ENCODE measurements around the gene SETBP1.

Gene SETBP1

DNA sequence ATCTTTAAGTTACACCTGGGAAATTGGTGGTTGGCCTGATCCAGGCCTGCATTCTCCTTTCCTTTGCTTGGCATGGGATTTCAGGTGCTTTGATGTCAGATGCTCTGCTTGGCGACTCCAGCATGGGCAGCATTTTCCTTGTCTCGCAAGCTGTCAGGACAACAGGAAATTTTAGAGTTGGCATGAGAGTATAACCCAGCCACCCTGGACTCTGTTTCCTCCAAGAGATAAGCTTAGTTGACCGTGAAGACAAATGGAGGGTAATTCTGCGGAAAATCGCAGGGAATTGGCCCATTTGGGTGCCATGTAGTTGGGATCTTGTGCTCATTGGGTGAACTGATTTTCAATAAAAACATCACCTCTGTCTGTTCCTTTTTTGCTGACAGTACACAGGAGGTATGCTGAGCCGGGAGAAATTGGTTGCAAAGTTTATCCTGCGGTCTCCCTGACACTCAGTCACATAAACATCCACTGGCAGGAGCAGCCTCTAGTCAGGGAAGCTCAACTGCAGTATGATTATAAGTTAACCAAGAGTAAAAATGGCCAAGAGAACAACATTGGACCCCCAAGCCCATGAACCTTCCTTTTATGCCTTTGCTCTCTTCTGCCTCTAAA is 409.9 kb downstream of the SETBP1 start:
- no peaks in the 10 kb centered on the region for H3K4me1 ChIP-seq (ENCODE audit: insufficient read depth, insufficient read length)
- no peaks in the 10 kb centered on the region for H3K9me3 ChIP-seq (ENCODE audit: insufficient read depth, low read length)
- no peak for DNase-seq (ENCODE audit: low read depth, low spot score)
- H3K4me3 ChIP-seq (ENCODE audit: insufficient read length, low read depth), result no peak overlapping the region
- TF ChIP-seq ZNF274 (IDR thresholded peaks at IDR 0.05; ENCODE audit: low read depth, low read length), result no peak
- no peak for TF ChIP-seq YY1 (IDR thresholded peaks at IDR 0.05; ENCODE audit: insufficient read depth, insufficient read length)
- TF ChIP-seq SUZ12 (IDR thresholded peaks at IDR 0.05; ENCODE audit: extremely low read depth, insufficient read depth, insufficient read length), result no peak
- no peaks in the 10 kb centered on the region for H3K36me3 ChIP-seq (ENCODE audit: insufficient read depth, insufficient read length, low read length)
- H3K27me3 ChIP-seq (ENCODE audit: insufficient read depth, insufficient read length), result no peaks in the 10 kb centered on the region
- H3K9ac ChIP-seq (ENCODE audit: insufficient read length, low read depth), result no peak overlapping the region

DNA sequence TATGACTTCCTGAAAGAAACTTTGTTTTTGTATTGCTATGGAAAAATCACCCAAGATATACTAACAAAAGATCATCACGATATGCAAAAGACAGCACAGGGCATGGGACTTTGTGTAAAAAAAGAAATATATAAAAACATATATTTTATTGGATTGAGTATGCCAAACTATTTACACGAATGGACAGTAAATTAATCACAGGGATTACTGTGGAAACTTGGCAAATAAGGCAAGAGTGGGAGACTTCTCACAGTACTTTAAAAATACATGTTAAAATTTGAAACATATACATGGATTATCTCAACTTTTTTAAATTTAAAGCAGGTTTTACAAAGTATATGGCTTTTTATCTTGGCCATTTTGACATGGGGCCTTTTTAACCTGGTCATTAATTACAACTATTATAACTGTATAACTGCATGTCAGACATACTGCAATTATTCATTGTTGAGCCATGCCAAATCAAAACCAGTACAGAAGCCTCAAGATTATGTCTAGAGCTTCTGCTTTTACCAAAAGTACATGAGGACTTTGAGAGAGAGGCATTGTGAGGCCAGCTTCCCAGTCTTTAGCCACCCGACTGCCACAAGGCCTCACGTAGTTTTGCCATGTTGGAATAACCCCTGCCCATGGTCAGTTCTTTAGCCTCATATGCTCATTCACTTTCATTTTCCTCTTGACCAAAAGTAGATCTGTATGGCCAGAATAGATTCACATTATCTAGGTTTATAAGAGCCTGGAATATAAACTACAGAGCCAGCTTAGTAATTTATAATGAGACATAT is 419.8 kb downstream of the SETBP1 start:
- Histone ChIP-seq H3K4me3 (ENCODE audit: insufficient read length, low read depth) (no peak overlapping the region), H3K36me3 (ENCODE audit: insufficient read depth, insufficient read length, low read length) (no peaks in the 10 kb centered on the region), H3K9me3 (ENCODE audit: insufficient read depth, low read length) (no peaks in the 10 kb centered on the region), H3K4me1 (ENCODE audit: insufficient read depth, insufficient read length) (no peaks in the 10 kb centered on the region), H3K27me3 (ENCODE audit: insufficient read depth, insufficient read length) (no peaks in the 10 kb centered on the region), H3K9ac (ENCODE audit: insufficient read length, low read depth) (no peak overlapping the region)
- TF ChIP-seq SUZ12 (IDR thresholded peaks at IDR 0.05; ENCODE audit: extremely low read depth, insufficient read depth, insufficient read length) (no peak), YY1 (IDR thresholded peaks at IDR 0.05; ENCODE audit: insufficient read depth, insufficient read length) (no peak), ZNF274 (IDR thresholded peaks at IDR 0.05; ENCODE audit: low read depth, low read length) (no peak)
- no peak for DNase-seq (ENCODE audit: low read depth, low spot score)

DNA sequence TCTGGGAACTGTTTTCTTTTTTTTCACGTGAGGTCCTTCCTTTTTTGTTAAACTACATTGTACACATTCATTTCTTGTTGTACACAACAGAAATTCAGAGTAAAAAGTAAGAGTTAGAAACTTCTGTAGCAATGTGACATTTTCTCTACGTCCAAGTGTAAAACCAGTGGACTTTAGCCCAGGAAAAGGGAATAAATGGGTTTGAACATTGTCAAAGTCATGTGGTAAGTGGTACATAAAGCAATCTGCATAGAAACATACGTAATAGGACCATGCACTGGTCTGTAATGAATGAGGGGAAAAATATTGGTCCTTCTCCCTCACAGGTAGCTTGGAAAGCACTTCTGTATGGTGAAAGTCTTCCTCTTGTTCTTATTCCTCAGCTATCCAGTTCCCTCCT is 421.4 kb downstream of the SETBP1 start:
- TF ChIP-seq ZNF274 (IDR thresholded peaks at IDR 0.05; ENCODE audit: low read depth, low read length) (no peak), SUZ12 (IDR thresholded peaks at IDR 0.05; ENCODE audit: extremely low read depth, insufficient read depth, insufficient read length) (no peak), YY1 (IDR thresholded peaks at IDR 0.05; ENCODE audit: insufficient read depth, insufficient read length) (no peak)
- Histone ChIP-seq H3K36me3 (ENCODE audit: insufficient read depth, insufficient read length, low read length) (no peaks in the 10 kb centered on the region), H3K4me1 (ENCODE audit: insufficient read depth, insufficient read length) (no peaks in the 10 kb centered on the region), H3K27me3 (ENCODE audit: insufficient read depth, insufficient read length) (no peaks in the 10 kb centered on the region), H3K4me3 (ENCODE audit: insufficient read length, low read depth) (no peak overlapping the region), H3K9ac (ENCODE audit: insufficient read length, low read depth) (no peak overlapping the region), H3K9me3 (ENCODE audit: insufficient read depth, low read length) (no peaks in the 10 kb centered on the region)
- no peak for DNase-seq (ENCODE audit: low read depth, low spot score)

DNA sequence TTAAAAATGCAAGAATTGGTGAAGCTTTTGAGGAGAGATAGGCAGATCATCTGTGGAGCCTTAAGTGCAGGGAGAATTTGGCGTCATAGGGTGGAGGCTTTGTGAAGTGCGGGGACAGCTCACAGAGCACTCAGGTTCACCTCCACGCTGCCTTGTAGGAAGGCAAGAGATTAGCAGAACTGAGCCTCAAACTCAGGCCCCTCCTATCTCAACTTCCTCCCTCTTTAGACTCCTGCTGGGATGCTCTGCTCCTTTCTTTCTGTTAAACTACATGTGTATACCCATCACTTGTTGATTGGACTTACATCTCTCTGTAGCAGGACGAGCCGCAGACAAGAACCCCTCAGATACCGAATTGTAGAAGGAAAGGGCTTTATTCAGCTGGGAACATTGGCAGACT is 422.2 kb downstream of the SETBP1 start:
- Histone ChIP-seq H3K4me3 (ENCODE audit: insufficient read length, low read depth) (no peak overlapping the region), H3K4me1 (ENCODE audit: insufficient read depth, insufficient read length) (no peaks in the 10 kb centered on the region), H3K9me3 (ENCODE audit: insufficient read depth, low read length) (no peaks in the 10 kb centered on the region), H3K27me3 (ENCODE audit: insufficient read depth, insufficient read length) (no peaks in the 10 kb centered on the region), H3K36me3 (ENCODE audit: insufficient read depth, insufficient read length, low read length) (no peaks in the 10 kb centered on the region), H3K9ac (ENCODE audit: insufficient read length, low read depth) (no peak overlapping the region)
- no peak for TF ChIP-seq SUZ12 (IDR thresholded peaks at IDR 0.05; ENCODE audit: extremely low read depth, insufficient read depth, insufficient read length)
- no peak for TF ChIP-seq YY1 (IDR thresholded peaks at IDR 0.05; ENCODE audit: insufficient read depth, insufficient read length)
- TF ChIP-seq ZNF274 (IDR thresholded peaks at IDR 0.05; ENCODE audit: low read depth, low read length), result no peak
- no peak for DNase-seq (ENCODE audit: low read depth, low spot score)

DNA sequence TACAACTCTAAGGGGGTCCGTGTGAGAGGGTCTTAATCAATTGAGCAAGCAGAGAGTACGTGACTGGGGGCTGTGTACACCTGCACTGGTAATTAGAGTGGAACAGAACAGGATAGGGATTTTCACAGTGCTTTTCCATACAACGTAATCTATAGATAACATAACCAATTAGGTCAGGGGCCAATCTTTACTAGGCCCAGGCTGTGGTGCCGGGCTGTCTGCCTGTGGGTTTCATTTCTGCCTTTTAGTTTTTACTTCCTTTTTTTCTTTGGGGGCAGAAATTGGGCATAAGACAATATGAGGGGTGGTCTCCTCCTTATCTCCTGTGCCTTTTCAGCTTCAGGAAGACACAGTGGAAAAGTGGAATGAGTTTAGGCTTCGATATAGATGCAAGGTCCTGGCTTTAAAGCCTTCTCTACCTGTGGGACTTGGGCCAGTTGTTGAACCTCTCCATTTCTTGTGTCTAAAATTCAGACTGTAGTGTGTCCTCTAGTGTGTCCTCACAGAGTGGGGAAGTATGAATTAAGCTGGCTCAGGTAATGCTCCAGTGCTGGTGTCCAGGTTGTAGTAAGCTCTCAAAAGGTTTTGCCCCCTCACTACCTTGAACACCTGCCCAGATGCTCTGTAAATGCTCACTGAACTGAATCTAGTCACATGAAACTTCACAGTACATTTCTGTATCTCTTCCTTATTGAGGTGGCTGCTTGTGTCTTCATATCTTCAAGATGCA is 422.8 kb downstream of the SETBP1 start:
- DNase-seq (ENCODE audit: low read depth, low spot score), result no peak
- Histone ChIP-seq H3K9ac (ENCODE audit: insufficient read length, low read depth) (no peak overlapping the region), H3K36me3 (ENCODE audit: insufficient read depth, insufficient read length, low read length) (no peaks in the 10 kb centered on the region), H3K9me3 (ENCODE audit: insufficient read depth, low read length) (no peaks in the 10 kb centered on the region), H3K4me1 (ENCODE audit: insufficient read depth, insufficient read length) (no peaks in the 10 kb centered on the region), H3K27me3 (ENCODE audit: insufficient read depth, insufficient read length) (no peaks in the 10 kb centered on the region), H3K4me3 (ENCODE audit: insufficient read length, low read depth) (no peak overlapping the region)
- no peak for TF ChIP-seq ZNF274 (IDR thresholded peaks at IDR 0.05; ENCODE audit: low read depth, low read length)
- TF ChIP-seq YY1 (IDR thresholded peaks at IDR 0.05; ENCODE audit: insufficient read depth, insufficient read length), result no peak
- TF ChIP-seq SUZ12 (IDR thresholded peaks at IDR 0.05; ENCODE audit: extremely low read depth, insufficient read depth, insufficient read length), result no peak

DNA sequence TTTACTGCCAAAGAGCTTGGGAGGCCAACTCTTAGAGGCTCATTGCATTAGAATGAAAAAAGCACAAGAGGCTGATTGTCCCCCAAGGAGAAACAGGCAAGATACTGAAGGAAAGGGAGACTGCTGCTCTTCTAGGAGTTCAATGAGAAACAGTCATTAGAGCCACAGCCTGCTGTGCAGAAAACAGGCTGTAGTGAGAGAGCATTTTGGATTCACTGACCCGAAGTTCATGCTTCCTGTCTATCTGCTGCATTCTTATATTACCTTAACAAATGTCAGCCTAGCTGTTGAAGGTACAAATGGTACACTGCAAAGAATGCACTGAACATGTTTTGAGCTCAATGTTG is 423.3 kb downstream of the SETBP1 start:
- Histone ChIP-seq H3K4me1 (ENCODE audit: insufficient read depth, insufficient read length) (no peaks in the 10 kb centered on the region), H3K36me3 (ENCODE audit: insufficient read depth, insufficient read length, low read length) (no peaks in the 10 kb centered on the region), H3K9me3 (ENCODE audit: insufficient read depth, low read length) (no peaks in the 10 kb centered on the region), H3K27me3 (ENCODE audit: insufficient read depth, insufficient read length) (no peaks in the 10 kb centered on the region), H3K4me3 (ENCODE audit: insufficient read length, low read depth) (no peak overlapping the region), H3K9ac (ENCODE audit: insufficient read length, low read depth) (no peak overlapping the region)
- TF ChIP-seq ZNF274 (IDR thresholded peaks at IDR 0.05; ENCODE audit: low read depth, low read length) (no peak), SUZ12 (IDR thresholded peaks at IDR 0.05; ENCODE audit: extremely low read depth, insufficient read depth, insufficient read length) (no peak), YY1 (IDR thresholded peaks at IDR 0.05; ENCODE audit: insufficient read depth, insufficient read length) (no peak)
- no peak for DNase-seq (ENCODE audit: low read depth, low spot score)

DNA sequence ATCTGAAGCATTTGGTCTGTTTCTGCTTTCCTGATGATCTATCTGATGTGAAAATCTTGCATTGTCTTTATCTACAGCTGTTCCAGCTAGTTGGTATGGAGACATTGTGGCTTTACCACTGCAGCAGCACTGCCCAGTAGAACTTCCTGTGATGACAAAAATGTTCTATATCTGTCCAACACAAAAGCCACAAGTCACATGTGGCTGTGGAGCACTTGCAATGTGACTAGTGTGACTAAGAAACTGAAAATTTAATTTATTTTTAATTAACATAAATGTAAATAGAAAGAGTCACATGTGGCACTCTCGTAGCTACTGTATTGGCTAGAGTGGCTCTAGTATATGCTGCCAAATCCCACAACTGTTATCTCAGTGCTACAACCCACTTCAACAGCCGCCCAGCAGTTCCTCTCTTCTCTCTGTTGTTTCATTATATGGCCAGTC is 425.7 kb downstream of the SETBP1 start:
- Histone ChIP-seq H3K4me1 (ENCODE audit: insufficient read depth, insufficient read length) (no peaks in the 10 kb centered on the region), H3K9me3 (ENCODE audit: insufficient read depth, low read length) (no peaks in the 10 kb centered on the region), H3K36me3 (ENCODE audit: insufficient read depth, insufficient read length, low read length) (no peaks in the 10 kb centered on the region), H3K9ac (ENCODE audit: insufficient read length, low read depth) (no peak overlapping the region), H3K4me3 (ENCODE audit: insufficient read length, low read depth) (no peak overlapping the region), H3K27me3 (ENCODE audit: insufficient read depth, insufficient read length) (no peaks in the 10 kb centered on the region)
- TF ChIP-seq YY1 (IDR thresholded peaks at IDR 0.05; ENCODE audit: insufficient read depth, insufficient read length) (no peak), ZNF274 (IDR thresholded peaks at IDR 0.05; ENCODE audit: low read depth, low read length) (no peak), SUZ12 (IDR thresholded peaks at IDR 0.05; ENCODE audit: extremely low read depth, insufficient read depth, insufficient read length) (no peak)
- DNase-seq (ENCODE audit: low read depth, low spot score), result no peak
